IMR-90 (cell line): ENCODE results near the gene ASTN2. TPM values are rescaled to one million over a fixed set of nuclear protein-coding genes. Genes with fewer than 3 reads are reported as not detected.

ENCODE experiments used
- ATAC-seq: fragments of 200-7000 bp; cut with Tn5 transposase; 2 replicates; pipeline ENCODE4 v1.9.1; 2020; ENCODE audit warnings: low read depth, mild to moderate bottlenecking, moderate library complexity
- BruUV-seq: library from RNA; stranded (reverse); fragments of 400-500 nt; replicated peaks from 2 replicates; lab custom pipeline; 2021; lab: Mats Ljungman, UMichigan
- CTCF ChIA-PET: fragments of 300-600 bp; formaldehyde crosslinking; extraction: SDS; loops from one replicate; lab custom pipeline; 2021; ENCODE audit warnings: antibody characterized with exemption; lab: Yijun Ruan, JAX
- POLR2A ChIA-PET: fragments of 300-600 bp; sonication (Branson Sonifier 250); formaldehyde crosslinking; loops from one replicate; lab custom pipeline; 2022; ENCODE audit warnings: antibody characterized with exemption; ENCODE audit not compliant: unreplicated experiment; lab: Charles Lee
- DNase-seq: peaks from one replicate; pipeline ENCODE4 v3.0.0; 2013
- H2AFZ ChIP-seq: replicated peaks from 2 replicates; pipeline ENCODE3; 2013; ENCODE audit warnings: low read length, mild to moderate bottlenecking; ENCODE audit not compliant: poor library complexity
- H2AK5ac ChIP-seq: 2 replicates; pipeline ENCODE4 v1.6.1; 2013; ENCODE audit warnings: low read depth, low read length, inconsistent platforms
- H2AK9ac ChIP-seq: replicated peaks from 2 replicates; pipeline ENCODE3; 2013; ENCODE audit warnings: mild to moderate bottlenecking, low read depth, low read length, moderate library complexity; ENCODE audit not compliant: poor library complexity
- H2BK120ac ChIP-seq: 2 replicates; pipeline ENCODE4 v1.6.1; 2013; ENCODE audit warnings: low read depth, low read length, inconsistent platforms
- H2BK15ac ChIP-seq: 3 replicates; pipeline ENCODE4 v1.6.1; 2013; ENCODE audit warnings: low read depth, low read length, inconsistent platforms
- H2BK20ac ChIP-seq: 2 replicates; pipeline ENCODE4 v1.6.1; 2013; ENCODE audit warnings: low read depth, mild to moderate bottlenecking, inconsistent platforms, low read length, moderate library complexity
- H2BK5ac ChIP-seq: 2 replicates; pipeline ENCODE4 v1.6.1; 2013; ENCODE audit warnings: mild to moderate bottlenecking, low read depth, low read length, inconsistent platforms; ENCODE audit not compliant: poor library complexity, severe bottlenecking
- H3K14ac ChIP-seq: replicated peaks from 2 replicates; pipeline ENCODE4 v1.6.1; 2013; ENCODE audit warnings: low read depth, low read length, inconsistent platforms
- H3K18ac ChIP-seq: 2 replicates; pipeline ENCODE4 v1.6.1; 2013; ENCODE audit warnings: low read depth, low read length, control low read depth
- H3K23ac ChIP-seq: 2 replicates; pipeline ENCODE4 v1.6.1; 2013; ENCODE audit warnings: low read depth, low read length, inconsistent platforms
- H3K27ac ChIP-seq: 2 replicates; pipeline ENCODE4 v1.5.1; 2013; ENCODE audit warnings: mild to moderate bottlenecking, control low read depth, low read length; ENCODE audit not compliant: insufficient read depth
- H3K27me3 ChIP-seq: 2 replicates; pipeline ENCODE4 v1.6.1; 2013; ENCODE audit warnings: low read length; ENCODE audit not compliant: control insufficient read depth, insufficient read depth
- H3K36me3 ChIP-seq: 2 replicates; pipeline ENCODE4 v1.6.1; 2013; ENCODE audit warnings: low read length, mixed read lengths; ENCODE audit not compliant: control insufficient read depth, insufficient read depth
- H3K4ac ChIP-seq: 2 replicates; pipeline ENCODE4 v1.6.1; 2013; ENCODE audit warnings: low read depth, low read length, inconsistent platforms
- H3K4me1 ChIP-seq: 2 replicates; pipeline ENCODE4 v1.6.1; 2013; ENCODE audit warnings: low read length, mixed read lengths; ENCODE audit not compliant: control insufficient read depth, insufficient read depth
- H3K4me2 ChIP-seq: 2 replicates; pipeline ENCODE4 v1.6.1; 2013; ENCODE audit warnings: low read depth, mild to moderate bottlenecking, control low read depth, low read length, moderate library complexity
- H3K4me3 ChIP-seq: 2 replicates; pipeline ENCODE4 v1.5.1; 2013; ENCODE audit warnings: low read depth, mild to moderate bottlenecking, control low read depth, low read length, moderate library complexity; ENCODE audit not compliant: insufficient read depth
- H3K56ac ChIP-seq: 2 replicates; pipeline ENCODE4 v1.6.1; 2013; ENCODE audit warnings: low read length, inconsistent platforms; ENCODE audit not compliant: insufficient read depth; ENCODE audit errors: extremely low read depth
- H3K79me1 ChIP-seq, 2 experiments: 2 replicates each; pipeline ENCODE4 v1.6.1; 2013; ENCODE audit warnings: low read length in 2 of 2, inconsistent platforms in 1 of 2, low read depth in 1 of 2
- H3K9ac ChIP-seq: 2 replicates; pipeline ENCODE4 v1.6.1; 2013; ENCODE audit warnings: low read depth, low read length, control low read depth
- H3K9me1 ChIP-seq: 2 replicates; pipeline ENCODE4 v1.6.1; 2013; ENCODE audit warnings: low read length, inconsistent platforms; ENCODE audit not compliant: insufficient read depth
- H3K9me3 ChIP-seq: 2 replicates; pipeline ENCODE4 v1.6.1; 2013; ENCODE audit warnings: low read length; ENCODE audit not compliant: control insufficient read depth, insufficient read depth
- H4K20me1 ChIP-seq: 2 replicates; pipeline ENCODE4 v1.6.1; 2013; ENCODE audit warnings: low read length, inconsistent platforms; ENCODE audit not compliant: insufficient read depth
- H4K5ac ChIP-seq: 2 replicates; pipeline ENCODE4 v1.6.1; 2013; ENCODE audit warnings: mild to moderate bottlenecking, low read depth, low read length, control low read depth
- H4K8ac ChIP-seq, 2 experiments: 2 replicates each; pipeline ENCODE4 v1.6.1; 2013; ENCODE audit warnings: low read depth in 2 of 2, low read length in 2 of 2, control low read depth in 1 of 2, inconsistent platforms in 1 of 2
- H4K91ac ChIP-seq: 2 replicates; pipeline ENCODE4 v1.6.1; 2013; ENCODE audit warnings: low read depth, low read length, inconsistent platforms; ENCODE audit not compliant: insufficient read depth
- CHD1 ChIP-seq: IDR thresholded peaks from 2 replicates; pipeline ENCODE4 v1.6.1; 2012; ENCODE audit warnings: low read depth, low read length, improper control_type of control experiment
- FOS ChIP-seq: fragments of 150-350 bp; IDR thresholded peaks from 2 replicates; pipeline ENCODE4 v1.6.1; 2016; ENCODE audit warnings: low read depth, low read length
- MAZ ChIP-seq: IDR thresholded peaks from 2 replicates; pipeline ENCODE4 v1.6.1; 2012; ENCODE audit warnings: low read depth, mild to moderate bottlenecking, low read length, improper control_type of control experiment, moderate library complexity, borderline replicate concordance
- NFE2L2 ChIP-seq: fragments of 150-350 bp; IDR thresholded peaks from 2 replicates; pipeline ENCODE4 v1.6.1; 2016; ENCODE audit warnings: low read depth, mild to moderate bottlenecking, low read length
- POLR2A ChIP-seq: IDR thresholded peaks from 2 replicates; pipeline ENCODE4 v1.6.1; 2012; ENCODE audit warnings: mild to moderate bottlenecking, low read depth, low read length
- RAD21 ChIP-seq: IDR thresholded peaks from 2 replicates; pipeline ENCODE4 v1.6.1; 2012; ENCODE audit warnings: low read length, improper control_type of control experiment
- RCOR1 ChIP-seq: IDR thresholded peaks from 2 replicates; pipeline ENCODE4 v1.6.1; 2012; ENCODE audit warnings: mild to moderate bottlenecking, low read length, improper control_type of control experiment; ENCODE audit not compliant: insufficient replicate concordance
- RFX5 ChIP-seq: IDR thresholded peaks from 2 replicates; pipeline ENCODE4 v1.8.0; 2012; ENCODE audit warnings: low read depth, mild to moderate bottlenecking, low read length, moderate library complexity
- SMC3 ChIP-seq: fragments of 150-350 bp; IDR thresholded peaks from 2 replicates; pipeline ENCODE4 v1.6.1; 2016; ENCODE audit warnings: low read depth, mild to moderate bottlenecking, antibody characterized with exemption, low read length, moderate library complexity
- WGBS, 2 experiments: methylation state at CpG; one replicate each; pipeline versions ENCODE4 v1.1.5 to v1.1.7; 2013; ENCODE audit warnings: missing lambda C conversion rate in 2 of 2; ENCODE audit not compliant: insufficient read length in 1 of 2; ENCODE audit errors: extremely low coverage in 2 of 2; 5-methylcytosine and 5-hydroxymethylcytosine counted together
- dilution Hi-C: fragments of 300-500 bp; cut with HindIII; formaldehyde crosslinking; loops from one replicate; pipeline ENCODE4 v1.14.3; 2018; ENCODE audit warnings: low sequenced_read_pairs; ENCODE audit not compliant: unreplicated experiment
- in situ Hi-C: fragments of 300-500 bp; cut with MboI; formaldehyde crosslinking; loops from 3 replicates; pipeline ENCODE4 v1.14.3; 2019; ENCODE audit warnings: low sequenced_read_pairs, inconsistent platforms, mixed read lengths
- intact Hi-C: fragments of 100-400 bp; cut with micrococcal nuclease; formaldehyde crosslinking; loops from 2 replicates; pipeline ENCODE4 v1.10.0; 2022
- polyA plus RNA-seq, 3 experiments: library from polyadenylated mRNA; depleted of rRNA; stranded (reverse); fragments of >200 nt; gene quantifications; 2 replicates each; pipeline ENCODE4 v1.2.3, GENCODE V29; 2012; ENCODE audit warnings: low replicate concordance in 1 of 3
- total RNA-seq: library from RNA; depleted of rRNA; stranded (reverse); fragments of >200 nt; gene quantifications from 2 replicates; pipeline ENCODE4 v1.2.3, GENCODE V29; 2012
- TF ChIP-seq, protein P1 (sequence below): fragments of 150-350 bp; IDR thresholded peaks from 2 replicates; pipeline ENCODE4 v1.6.1; 2016; ENCODE audit warnings: low read depth, mild to moderate bottlenecking, low read length, moderate library complexity, borderline replicate concordance
- TF ChIP-seq, protein P2 (sequence below): fragments of 150-350 bp; IDR thresholded peaks from 2 replicates; pipeline ENCODE4 v1.6.1; 2017; ENCODE audit warnings: mild to moderate bottlenecking, antibody characterized with exemption, low read length, low read depth
- TF ChIP-seq, protein P3 (sequence below): conservative IDR thresholded peaks from 2 replicates; pipeline ENCODE4 v1.5.1; 2012; ENCODE audit warnings: mild to moderate bottlenecking, low read depth, low read length, improper control_type of control experiment

ASTN2 gene
- total and polyA plus RNA-seq, 2 of the 4 experiments (the other 2 are of a cell fraction) = 3.8 to 6.8 TPM

DNA sequence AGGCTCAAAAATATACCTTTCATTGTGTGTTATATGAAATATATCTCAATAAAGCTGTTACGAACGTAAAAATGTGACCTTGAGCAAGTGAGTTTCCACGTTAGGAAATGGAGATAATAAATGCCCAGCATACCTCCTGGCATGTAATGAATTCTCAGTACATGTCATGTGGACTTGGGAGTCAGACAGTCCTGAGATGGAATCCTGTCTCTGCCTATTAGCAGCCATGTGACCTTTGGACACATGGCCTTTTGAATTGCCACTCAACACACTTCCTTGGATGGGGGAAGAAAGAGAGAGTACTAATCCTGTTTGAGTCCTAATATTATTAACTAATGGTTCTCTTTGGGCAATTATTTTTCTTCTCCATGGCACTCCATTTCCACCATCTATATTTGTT, 702.1 kb downstream of the ASTN2 start:
- Histone ChIP-seq H2BK20ac (no peak overlapping the region), H2AK9ac (no peak overlapping the region), H4K5ac (no peak overlapping the region), H3K9ac (no peak overlapping the region), H3K23ac (no peak overlapping the region), H3K4ac (no peak overlapping the region), H3K4me1 (no peaks in the 10 kb centered on the region), H2BK15ac (no peak overlapping the region), H4K91ac (no peak overlapping the region), H3K27me3 (no peaks in the 10 kb centered on the region), H3K4me2 (no peak overlapping the region), H2AK5ac (no peak overlapping the region), H3K9me3 (no peaks in the 10 kb centered on the region), H3K18ac (no peak overlapping the region), H4K20me1 (no peaks in the 10 kb centered on the region), H3K9me1 (no peaks in the 10 kb centered on the region; the same call in 1 of the 2 replicates), H3K56ac (no peak overlapping the region), H2AFZ (no peak overlapping the region), H3K14ac (no peak overlapping the region), H3K36me3 (no peaks in the 10 kb centered on the region; the same call in 1 of the 2 replicates), H4K8ac (no peak overlapping the region), H2BK120ac (no peak overlapping the region), H2BK5ac (no peak overlapping the region), H3K4me3 (no peak overlapping the region), H3K27ac (no peak overlapping the region), H3K79me1 (no peaks in the 10 kb centered on the region; a peak in 2 of 4 replicates)
- POLR2A ChIA-PET = no interaction called here
- intact Hi-C loops = no loop called here
- in situ Hi-C loops = no loop called here
- dilution Hi-C loops = no loop called here
- WGBS, 2 experiments = no CpG with 5 or more reads among the region's 3 CpGs
- TF ChIP-seq NFE2L2 (no peak), POLR2A (no peak), CHD1 (no peak), RCOR1 (no peak), FOS (no peak), MAZ (no peak), RFX5 (no peak), RAD21 (no peak), SMC3 (no peak)
- TF ChIP-seq, protein P1, sequence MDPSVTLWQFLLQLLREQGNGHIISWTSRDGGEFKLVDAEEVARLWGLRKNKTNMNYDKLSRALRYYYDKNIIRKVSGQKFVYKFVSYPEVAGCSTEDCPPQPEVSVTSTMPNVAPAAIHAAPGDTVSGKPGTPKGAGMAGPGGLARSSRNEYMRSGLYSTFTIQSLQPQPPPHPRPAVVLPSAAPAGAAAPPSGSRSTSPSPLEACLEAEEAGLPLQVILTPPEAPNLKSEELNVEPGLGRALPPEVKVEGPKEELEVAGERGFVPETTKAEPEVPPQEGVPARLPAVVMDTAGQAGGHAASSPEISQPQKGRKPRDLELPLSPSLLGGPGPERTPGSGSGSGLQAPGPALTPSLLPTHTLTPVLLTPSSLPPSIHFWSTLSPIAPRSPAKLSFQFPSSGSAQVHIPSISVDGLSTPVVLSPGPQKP = no peak
- TF ChIP-seq, protein P2, sequence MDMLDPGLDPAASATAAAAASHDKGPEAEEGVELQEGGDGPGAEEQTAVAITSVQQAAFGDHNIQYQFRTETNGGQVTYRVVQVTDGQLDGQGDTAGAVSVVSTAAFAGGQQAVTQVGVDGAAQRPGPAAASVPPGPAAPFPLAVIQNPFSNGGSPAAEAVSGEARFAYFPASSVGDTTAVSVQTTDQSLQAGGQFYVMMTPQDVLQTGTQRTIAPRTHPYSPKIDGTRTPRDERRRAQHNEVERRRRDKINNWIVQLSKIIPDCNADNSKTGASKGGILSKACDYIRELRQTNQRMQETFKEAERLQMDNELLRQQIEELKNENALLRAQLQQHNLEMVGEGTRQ = no peak
- TF ChIP-seq, protein P3, sequence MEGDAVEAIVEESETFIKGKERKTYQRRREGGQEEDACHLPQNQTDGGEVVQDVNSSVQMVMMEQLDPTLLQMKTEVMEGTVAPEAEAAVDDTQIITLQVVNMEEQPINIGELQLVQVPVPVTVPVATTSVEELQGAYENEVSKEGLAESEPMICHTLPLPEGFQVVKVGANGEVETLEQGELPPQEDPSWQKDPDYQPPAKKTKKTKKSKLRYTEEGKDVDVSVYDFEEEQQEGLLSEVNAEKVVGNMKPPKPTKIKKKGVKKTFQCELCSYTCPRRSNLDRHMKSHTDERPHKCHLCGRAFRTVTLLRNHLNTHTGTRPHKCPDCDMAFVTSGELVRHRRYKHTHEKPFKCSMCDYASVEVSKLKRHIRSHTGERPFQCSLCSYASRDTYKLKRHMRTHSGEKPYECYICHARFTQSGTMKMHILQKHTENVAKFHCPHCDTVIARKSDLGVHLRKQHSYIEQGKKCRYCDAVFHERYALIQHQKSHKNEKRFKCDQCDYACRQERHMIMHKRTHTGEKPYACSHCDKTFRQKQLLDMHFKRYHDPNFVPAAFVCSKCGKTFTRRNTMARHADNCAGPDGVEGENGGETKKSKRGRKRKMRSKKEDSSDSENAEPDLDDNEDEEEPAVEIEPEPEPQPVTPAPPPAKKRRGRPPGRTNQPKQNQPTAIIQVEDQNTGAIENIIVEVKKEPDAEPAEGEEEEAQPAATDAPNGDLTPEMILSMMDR = no peak
- CTCF ChIA-PET = no interaction called here
- ATAC-seq = no peak
- no TSS peak for BruUV-seq
- DNase-seq = no peak
